ENCODE data around the gene GOLGA1.

GOLGA1 gene

DNA sequence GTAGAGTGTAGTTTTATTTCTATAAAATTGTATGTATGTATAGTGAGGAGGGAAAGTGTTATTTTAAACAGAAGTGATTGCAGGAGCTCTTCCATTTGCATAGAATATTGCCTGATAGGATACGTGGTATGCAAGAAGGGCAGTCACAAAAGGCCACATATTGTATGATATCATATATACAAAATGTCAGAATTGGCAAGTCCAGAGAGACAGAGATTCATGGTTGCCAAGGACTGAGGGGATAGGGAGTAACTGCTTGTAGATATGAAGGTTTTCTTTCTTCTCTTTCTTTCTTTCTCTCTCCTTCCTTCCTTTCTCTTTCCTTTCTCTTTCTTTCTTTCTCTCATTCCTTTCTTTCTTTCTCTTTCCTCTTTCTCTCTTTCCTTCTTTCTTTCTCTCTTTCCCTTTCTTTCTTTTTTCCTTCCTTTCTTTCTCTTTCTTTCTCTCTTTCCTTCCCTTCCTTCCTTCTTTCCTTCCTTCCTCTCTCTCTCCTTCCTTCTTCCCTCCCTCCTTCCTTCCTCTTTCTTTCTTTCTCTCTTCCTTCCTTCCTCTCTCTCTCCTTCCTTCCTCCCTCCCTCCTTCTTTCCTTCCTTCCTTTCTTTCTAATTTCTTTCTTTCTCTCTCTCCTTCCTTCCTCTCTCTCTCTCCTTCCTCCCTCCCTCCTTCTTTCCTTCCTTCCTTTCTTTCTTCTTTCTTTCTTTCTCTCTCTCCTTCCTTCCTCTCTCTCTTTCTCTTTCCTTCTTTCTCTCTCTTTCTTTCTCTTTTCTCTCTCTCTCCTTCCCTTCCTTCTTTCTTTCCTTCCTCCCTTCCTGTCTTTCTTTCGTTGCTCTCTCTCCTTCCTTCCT, 112.2 kb downstream of the GOLGA1 start:
- H3K4me1 ChIP-seq (ENCODE audit: insufficient read depth, low read length) = no peaks in the 10 kb centered on the region
- no peaks in the 10 kb centered on the region for H3K9me3 ChIP-seq (ENCODE audit: low read length)
- no peak overlapping the region for H2AFZ ChIP-seq (ENCODE audit: low read depth, low read length)

More for the DNA sequence above, 112.2 kb downstream of the GOLGA1 start:
- no peak overlapping the region for H3K4me3 ChIP-seq (ENCODE audit: low read length)
- H3K27me3 ChIP-seq (ENCODE audit: insufficient read depth, low read length) = peaks cover 8% of the 10 kb centered on the region
- H3K36me3 ChIP-seq (ENCODE audit: insufficient read depth, low read length) = no peaks in the 10 kb centered on the region
